SU-DHL-6 (cell line): ENCODE results near the gene NUTM2E.
"Not testable (repeated sequence)": the region's sequence is repeated elsewhere in the genome, so short reads cannot be mapped to it uniquely, and the experiment has no call there.

ENCODE experiments used
- H2AFZ ChIP-seq: fragments of 200-600 bp; sonication (generic); 2 replicates; pipeline ENCODE4 v1.6.1; 2014; ENCODE audit warnings: low read depth, mild to moderate bottlenecking, moderate library complexity, mixed read lengths, antibody characterized with exemption, low read length; ENCODE audit not compliant: severe bottlenecking
- H3F3A ChIP-seq: fragments of 200-600 bp; shearing (Covaris generic); 2 replicates; pipeline ENCODE4 v1.6.0; 2016; ENCODE audit warnings: antibody characterized with exemption, mild to moderate bottlenecking; ENCODE audit not compliant: insufficient read depth
- H3K27ac ChIP-seq: fragments of 200-600 bp; sonication (generic); 2 replicates; pipeline ENCODE4 v1.5.1; 2016; ENCODE audit warnings: low read depth, mild to moderate bottlenecking, low read length, moderate library complexity, mixed read lengths
- H3K27me3 ChIP-seq: fragments of 200-600 bp; sonication (generic), shearing (Covaris generic); 2 replicates; pipeline ENCODE4 v1.6.0; 2014; ENCODE audit warnings: mild to moderate bottlenecking, low read length
- H3K36me3 ChIP-seq: fragments of 200-600 bp; sonication (generic); 2 replicates; pipeline ENCODE4 v1.6.1; 2014; ENCODE audit warnings: mild to moderate bottlenecking, low read length, mixed read lengths
- H3K4me2 ChIP-seq: fragments of 300-600, 200-600 bp; shearing (Covaris generic), sonication (generic); 2 replicates; pipeline ENCODE4 v1.6.0; 2014; ENCODE audit warnings: low read length, low read depth, mild to moderate bottlenecking; ENCODE audit not compliant: poor library complexity, severe bottlenecking
- H3K4me3 ChIP-seq: fragments of 200-600 bp; sonication (generic); 2 replicates; pipeline ENCODE4 v1.5.1; 2014; ENCODE audit warnings: antibody characterized with exemption, low read length, mild to moderate bottlenecking, mixed read lengths; ENCODE audit not compliant: insufficient read depth, poor library complexity, severe bottlenecking
- H3K79me2 ChIP-seq: fragments of 200-600 bp; sonication (generic); 2 replicates; pipeline ENCODE4 v1.6.1; 2014; ENCODE audit warnings: mild to moderate bottlenecking, low read length, moderate library complexity; ENCODE audit not compliant: insufficient read depth
- H3K9ac ChIP-seq: fragments of 200-600 bp; sonication (generic); 2 replicates; pipeline ENCODE4 v1.7.0; 2014; ENCODE audit warnings: mild to moderate bottlenecking, low read length
- H3K9me2 ChIP-seq: fragments of 200-600 bp; sonication (generic); replicated peaks from 2 replicates; pipeline ENCODE4 v1.6.1; 2014; ENCODE audit warnings: low read length; ENCODE audit not compliant: insufficient read depth
- H3K9me3 ChIP-seq: fragments of 200-600 bp; sonication (generic); 2 replicates; pipeline ENCODE4 v1.6.1; 2014; ENCODE audit warnings: low read length, mixed read lengths; ENCODE audit not compliant: insufficient read depth
- H4K20me1 ChIP-seq: fragments of 200-600 bp; sonication (generic); 2 replicates; pipeline ENCODE4 v1.6.1; 2014; ENCODE audit warnings: low read depth, mild to moderate bottlenecking, antibody characterized with exemption, low read length, moderate library complexity, mixed read lengths

Gene NUTM2E

GRCh38 chr10:79868023-79868422 is 41.5 kb downstream of the NUTM2E start:
- not testable (repeated sequence) for H3K9me3 ChIP-seq, H3K9ac ChIP-seq, H3K4me3 ChIP-seq, H3K36me3 ChIP-seq, H3K27me3 ChIP-seq, H2AFZ ChIP-seq, H3F3A ChIP-seq, H3K9me2 ChIP-seq, H3K79me2 ChIP-seq, H3K27ac ChIP-seq, H3K4me2 ChIP-seq, H4K20me1 ChIP-seq

DNA sequence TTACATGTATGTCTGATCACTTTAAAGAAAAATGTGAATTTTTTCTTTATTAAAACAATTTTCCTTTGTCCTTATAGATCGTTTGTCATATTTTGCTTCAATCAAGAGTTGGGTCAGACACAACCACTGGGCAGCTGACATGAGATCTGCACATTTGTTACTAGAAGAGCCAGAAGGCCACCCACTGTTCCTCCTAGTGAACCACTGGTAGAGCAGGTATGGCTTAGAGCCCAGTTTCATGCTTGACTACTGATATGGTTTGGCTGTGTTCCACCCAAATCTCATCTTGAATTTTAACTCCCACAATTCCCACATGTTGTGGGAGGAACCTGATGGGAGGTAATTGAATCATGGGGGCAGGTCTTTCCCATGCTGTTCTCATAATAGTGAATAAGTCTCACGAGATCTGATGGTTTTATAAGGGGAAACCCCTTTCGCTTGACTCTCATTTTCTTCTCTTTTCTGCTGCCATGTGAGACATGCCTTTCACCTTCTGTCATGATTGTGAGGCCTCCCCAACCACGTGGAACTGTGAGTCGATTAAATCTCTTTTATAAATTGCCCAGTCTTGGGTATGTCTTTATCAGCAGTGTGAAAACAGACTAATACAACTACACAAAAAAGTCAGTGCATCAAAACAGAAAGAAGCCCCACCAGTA is 43.0 kb downstream of the NUTM2E start:
- H3K4me2 ChIP-seq, H3K4me3 ChIP-seq, H3K79me2 ChIP-seq, H3K9me2 ChIP-seq, H3K27me3 ChIP-seq, H3F3A ChIP-seq, H3K27ac ChIP-seq, H3K9ac ChIP-seq, H4K20me1 ChIP-seq, H3K36me3 ChIP-seq, H2AFZ ChIP-seq, H3K9me3 ChIP-seq: not testable (repeated sequence)

DNA sequence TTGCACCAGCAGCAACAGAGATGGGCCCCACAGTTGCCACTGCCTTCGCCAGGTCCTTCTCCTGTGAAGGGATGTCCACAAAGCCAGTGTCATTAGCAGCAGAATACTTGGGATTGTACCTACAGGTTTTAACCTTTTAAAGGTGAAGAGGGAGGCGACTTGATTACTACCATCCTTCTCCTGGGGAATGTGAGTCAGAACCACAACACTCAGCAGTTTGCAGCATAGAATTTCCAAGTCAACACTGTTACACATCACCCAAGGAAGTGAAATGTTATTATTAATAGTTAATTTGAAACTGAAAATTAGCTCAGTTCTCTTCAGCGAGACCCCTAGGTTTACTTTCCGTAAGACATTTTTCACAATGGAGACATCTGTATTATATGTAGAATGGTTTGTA is 45.2 kb downstream of the NUTM2E start:
- not testable (repeated sequence) for H3K79me2 ChIP-seq, H3K4me3 ChIP-seq, H3K4me2 ChIP-seq, H3K27me3 ChIP-seq, H3K9me3 ChIP-seq, H3K27ac ChIP-seq, H3K9ac ChIP-seq, H2AFZ ChIP-seq, H3K9me2 ChIP-seq, H4K20me1 ChIP-seq, H3F3A ChIP-seq, H3K36me3 ChIP-seq
